A549 (cell line): ENCODE results near the gene RAD51B. TPM values are rescaled to one million over a fixed set of nuclear protein-coding genes. Genes with fewer than 3 reads are reported as not detected.

Source experiments
- ATAC-seq, 2 experiments: fragments of 200-7000 bp in 1 of 2; fragments of >200 bp in 1 of 2; cut with Nextera tagmentation in 1 of 2; cut with Tn5 transposase in 1 of 2; 3 replicates each; pipeline versions ENCODE4 v1.8.0 to v1.9.1; 2018 to 2020; ENCODE audit warnings: mild to moderate bottlenecking in 1 of 2, moderate library complexity in 1 of 2
- CTCF ChIA-PET: fragments of 300-600 bp; sonication (Branson Sonifier 250); formaldehyde crosslinking; extraction: SDS; loops from one replicate; lab custom pipeline; 2021; ENCODE audit warnings: antibody characterized with exemption, inconsistent platforms; lab: Yijun Ruan, JAX
- POLR2A ChIA-PET: fragments of 350-600 bp; formaldehyde crosslinking; extraction: SDS; loops from one replicate; lab custom pipeline; 2021; ENCODE audit warnings: antibody characterized with exemption, inconsistent platforms; lab: Yijun Ruan, JAX
- DNase-seq, 2 experiments: peaks; one replicate each; pipeline versions ENCODE4 v3.0.0 to v3.0.0-alpha.2; 2011 to 2016; ENCODE audit warnings: low read depth in 1 of 2, low spot score in 1 of 2
- FAIRE-seq: peaks from 2 replicates; lab custom pipeline; 2011; peaks lifted over from hg19 to GRCh38; lab: Jason Lieb, UNC
- H3K27ac ChIP-seq, 2 experiments: fragments of >200 bp; sonication (Bioruptor Twin); formaldehyde crosslinking; 3 replicates each; pipeline ENCODE4 v1.5.1; 2016 to 2017
- H3K4me1 ChIP-seq: fragments of >200 bp; sonication (Bioruptor Twin); formaldehyde crosslinking; 3 replicates; pipeline ENCODE4 v1.6.1; 2016
- H3K4me2 ChIP-seq: fragments of >200 bp; sonication (Bioruptor Twin); formaldehyde crosslinking; 3 replicates; pipeline ENCODE4 v1.6.1; 2016
- H3K4me3 ChIP-seq: fragments of >200 bp; sonication (Bioruptor Twin); formaldehyde crosslinking; 3 replicates; pipeline ENCODE4 v1.5.1; 2016
- H3K9me3 ChIP-seq: fragments of >200 bp; sonication (Bioruptor Twin); formaldehyde crosslinking; 3 replicates; pipeline ENCODE4 v1.6.1; 2016
- CBX8 ChIP-seq: fragments of 200-600 bp; sonication (generic); IDR thresholded peaks from 2 replicates; pipeline ENCODE4 v1.6.1; 2016
- CTCF ChIP-seq: fragments of >200 bp; sonication (Bioruptor Twin); formaldehyde crosslinking; IDR thresholded peaks from 3 replicates; pipeline ENCODE4 v1.5.1; 2016
- EHF ChIP-seq: fragments of 250-450 bp; sonication (Bioruptor Pico); IDR thresholded peaks from 2 replicates; pipeline ENCODE4 v1.5.0; 2020; ENCODE audit warnings: mild to moderate bottlenecking
- EP300 ChIP-seq, 2 experiments: fragments of >200 bp; sonication (Bioruptor Twin); formaldehyde crosslinking; IDR thresholded peaks; 2 replicates in 1 of 2; 3 replicates in 1 of 2; pipeline ENCODE4 v1.6.1; 2016 to 2017
- FOSL2 ChIP-seq, 2 experiments: fragments of 450-650 bp in 1 of 2; fragments of >200 bp in 1 of 2; sonication (Bioruptor Twin) in 1 of 2; formaldehyde crosslinking; IDR thresholded peaks; 2 replicates each; pipeline versions ENCODE4 v1.5.0 to v1.6.1; 2016 to 2020; ENCODE audit warnings: mild to moderate bottlenecking in 1 of 2, moderate library complexity in 1 of 2
- HDAC2 ChIP-seq: fragments of 200-600 bp; sonication (generic); IDR thresholded peaks from 2 replicates; pipeline ENCODE4 v1.6.1; 2016
- HOXA7 ChIP-seq: fragments of 250-450 bp; sonication (Bioruptor Pico); IDR thresholded peaks from 2 replicates; pipeline ENCODE4 v1.5.0; 2020; ENCODE audit warnings: mild to moderate bottlenecking, moderate library complexity
- JUN ChIP-seq, 2 experiments: fragments of >200 bp; sonication (Bioruptor Twin); formaldehyde crosslinking; IDR thresholded peaks; 2 replicates in 1 of 2; 3 replicates in 1 of 2; pipeline ENCODE4 v1.6.1; 2016 to 2017
- MAFK ChIP-seq: fragments of 450-650 bp; IDR thresholded peaks from 2 replicates; pipeline ENCODE4 v1.6.1; 2014; ENCODE audit not compliant: partially characterized antibody
- MYC ChIP-seq: IDR thresholded peaks from 2 replicates; pipeline ENCODE4 v1.6.1; 2012; ENCODE audit warnings: mild to moderate bottlenecking, inconsistent platforms, low read length, improper control_type of control experiment, borderline replicate concordance
- PBX3 ChIP-seq: IDR thresholded peaks from 2 replicates; pipeline ENCODE4 v1.6.1; 2012
- RCOR1 ChIP-seq: fragments of 150-350 bp; IDR thresholded peaks from 2 replicates; pipeline ENCODE4 v1.6.1; 2014; ENCODE audit warnings: antibody characterized with exemption, low read length, low read depth
- RFX5 ChIP-seq: fragments of 450-650 bp; IDR thresholded peaks from 2 replicates; pipeline ENCODE4 v1.7.1; 2014; ENCODE audit warnings: antibody characterized with exemption, mild to moderate bottlenecking, moderate library complexity
- RNF2 ChIP-seq: fragments of 200-600 bp; sonication (generic); IDR thresholded peaks from 2 replicates; pipeline ENCODE4 v1.6.1; 2016; ENCODE audit warnings: low read depth, mild to moderate bottlenecking, antibody characterized with exemption, moderate library complexity, borderline replicate concordance
- ZNF302 ChIP-seq: fragments of 250-450 bp; sonication (Bioruptor Pico); IDR thresholded peaks from 2 replicates; pipeline ENCODE4 v1.9.0; 2021; ENCODE audit warnings: inconsistent platforms, mild to moderate bottlenecking, moderate library complexity
- WGBS: methylation state at CpG from one replicate; pipeline ENCODE4 v1.1.6; 2017; ENCODE audit errors: missing lambda C conversion rate; 5-methylcytosine and 5-hydroxymethylcytosine counted together
- polyA plus RNA-seq, 4 experiments: library from polyadenylated mRNA; depleted of rRNA in 3 of 4; stranded (reverse); fragments of >200 nt; fragmentation: RNase III in 1 of 4; extraction: RNeasy Plus Mini Kit Qiagen cat#74134 plus additional on column Dnase treatment in 1 of 4; gene quantifications; 2 replicates in 3 of 4; 3 replicates in 1 of 4; pipeline ENCODE4 v1.2.3, GENCODE V29; 2011 to 2017
- TF ChIP-seq, protein P1 (sequence below): fragments of 450-650 bp; IDR thresholded peaks from 2 replicates; pipeline ENCODE4 v1.6.1; 2014; ENCODE audit warnings: antibody characterized with exemption

RAD51B gene
- polyA plus RNA-seq, 2 of the 4 experiments (the other 2 are of a cell fraction): 7.2 to 10.8 TPM

DNA sequence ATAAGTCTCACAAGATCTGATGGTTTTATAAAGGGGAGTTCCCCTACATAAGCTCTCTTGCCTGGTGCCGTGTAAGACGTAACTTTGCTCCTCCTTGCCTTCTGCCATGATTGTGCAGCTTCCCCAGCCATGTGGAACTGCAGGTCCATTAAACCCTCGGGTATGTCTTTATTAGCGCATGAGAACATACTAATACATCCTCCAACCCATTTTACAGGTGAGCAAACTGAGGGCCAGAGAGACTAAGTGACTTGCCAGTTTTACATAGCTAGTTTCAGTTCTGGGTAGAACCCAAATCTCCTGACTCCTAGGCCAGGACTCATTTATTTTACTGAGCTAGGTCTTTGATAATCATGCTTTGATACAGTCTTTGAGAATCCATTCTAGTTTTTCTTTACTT lies 406.9 kb downstream of the RAD51B start:
- ATAC-seq: no peak
- 92% methylated on average over 4 of the region's 4 CpGs for WGBS
- Histone ChIP-seq H3K27ac (0 out of 6 replicates have a peak overlapping the region, but pooled peaks of 1 of the 2 experiments have one; percentile 4), H3K4me3 (no peak overlapping the region), H3K9me3 (peaks cover 37% of the 10 kb centered on the region), H3K4me1 (peaks cover 17% of the 10 kb centered on the region), H3K4me2 (no peak overlapping the region)
- ChIA-PET CTCF (interaction anchor here (0.7 kb wide), 1 partner anchor 590 kb away, joined by 3 read pairs; no protein-coding TSS in a partner anchor), POLR2A (no interaction called here)
- no peak for DNase-seq
- FAIRE-seq: no peak
- TF ChIP-seq EHF (CRISPR knock-in tag) (no peak), RNF2 (no peak), CTCF (no peak), RFX5 (no peak), FOSL2 (IDR thresholded peaks at IDR 0.05) (no peak), FOSL2 (CRISPR knock-in tag; IDR thresholded peaks at IDR 0.05) (no peak), MAFK (no peak)

DNA sequence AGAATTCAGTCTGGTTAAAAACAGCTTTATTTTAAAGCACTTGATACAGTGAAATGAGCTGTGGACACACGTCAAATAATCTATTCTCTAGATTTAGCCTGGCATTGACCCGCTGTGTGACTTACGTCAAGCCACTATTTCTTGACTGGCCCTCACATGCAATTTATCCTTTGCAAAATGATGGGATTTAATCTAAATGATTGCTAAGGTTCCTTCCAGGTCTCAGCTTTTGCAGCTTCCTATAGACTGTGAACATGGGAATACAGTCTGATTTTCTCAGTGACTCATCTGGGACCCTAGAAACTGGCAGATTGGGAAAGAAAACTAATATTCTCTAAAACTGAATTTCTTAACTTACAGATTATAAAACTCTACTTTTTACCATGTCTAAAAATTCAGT lies 409.1 kb downstream of the RAD51B start:
- DNase-seq (no peak), FAIRE-seq (no peak), ATAC-seq (no peak)
- POLR2A ChIA-PET: no interaction called here
- no peak overlapping the region for H3K4me3 ChIP-seq
- H3K4me1 ChIP-seq: peaks cover 37% of the 10 kb centered on the region
- peaks cover 37% of the 10 kb centered on the region for H3K9me3 ChIP-seq
- CTCF ChIA-PET: interaction anchor here (0.6 to 1.7 kb wide), 8 partner anchors 10 to 588 kb away, joined by 3 to 5 read pairs (median 4); no protein-coding TSS in a partner anchor
- 97% methylated on average over 3 of the region's 3 CpGs for WGBS
- no peak for TF ChIP-seq CBX8
- TF ChIP-seq RFX5: no peak
- no peak for TF ChIP-seq EP300 (IDR thresholded peaks at IDR 0.05)
- no peak for TF ChIP-seq MYC
- no peak overlapping the region for H3K4me2 ChIP-seq
- H3K27ac ChIP-seq: peak overlapping the region in 1 of 2 experiments; percentile 95; a peak in 2 of 6 replicates

DNA sequence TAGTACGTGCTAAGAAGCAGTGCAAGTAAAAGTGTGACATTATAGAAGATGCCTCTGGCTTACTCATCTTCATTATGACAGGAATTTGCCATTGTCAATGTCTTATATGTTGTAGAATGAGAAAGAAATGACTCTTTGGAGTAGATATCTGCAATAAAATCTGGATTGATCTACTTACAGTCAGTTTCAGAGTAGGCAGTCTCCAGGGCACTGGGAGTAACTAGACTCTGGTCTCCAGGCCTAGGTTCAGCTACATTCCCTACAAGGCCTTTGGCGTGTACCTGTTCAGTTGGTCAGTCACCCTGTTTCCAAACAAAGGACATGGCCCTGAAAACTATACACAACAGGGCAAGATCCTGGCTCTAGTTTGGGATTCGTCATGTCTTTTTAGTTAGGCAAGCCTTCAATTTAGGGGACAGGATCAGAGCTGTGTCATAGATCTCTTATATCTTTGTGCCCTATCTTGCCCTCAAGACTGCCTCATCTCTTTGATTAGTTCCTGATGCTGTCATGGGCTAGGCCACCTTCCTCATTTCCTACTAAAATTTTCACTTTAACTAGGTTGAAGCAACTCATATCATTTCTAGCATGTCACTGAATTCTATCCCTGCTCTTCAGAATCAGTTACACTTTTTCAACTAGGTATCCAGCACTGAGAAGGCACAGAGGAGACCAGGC lies 410.0 kb downstream of the RAD51B start:
- no peak overlapping the region for H3K4me2 ChIP-seq
- POLR2A ChIA-PET: interaction anchor here (0.9 kb wide), 1 partner anchor 89 kb away, joined by 3 read pairs; no protein-coding TSS in a partner anchor
- FAIRE-seq (no peak), DNase-seq (no peak), ATAC-seq (no peak)
- peaks cover 46% of the 10 kb centered on the region for H3K4me1 ChIP-seq
- WGBS: 91% methylated on average over 3 of the region's 3 CpGs
- CTCF ChIA-PET: interaction anchor here (1.0 to 1.7 kb wide), 5 partner anchors 26 to 587 kb away, joined by 3 to 4 read pairs (median 3); no protein-coding TSS in a partner anchor
- TF ChIP-seq JUN (IDR thresholded peaks at IDR 0.05) (no peak), MAFK (no peak), PBX3 (no peak), HOXA7 (CRISPR knock-in tag) (no peak), FOSL2 (IDR thresholded peaks at IDR 0.05) (no peak), FOSL2 (CRISPR knock-in tag; IDR thresholded peaks at IDR 0.05) (no peak), RCOR1 (no peak), HDAC2 (no peak), ZNF302 (no peak), CTCF (no peak), RNF2 (no peak)
- TF ChIP-seq, protein P1, sequence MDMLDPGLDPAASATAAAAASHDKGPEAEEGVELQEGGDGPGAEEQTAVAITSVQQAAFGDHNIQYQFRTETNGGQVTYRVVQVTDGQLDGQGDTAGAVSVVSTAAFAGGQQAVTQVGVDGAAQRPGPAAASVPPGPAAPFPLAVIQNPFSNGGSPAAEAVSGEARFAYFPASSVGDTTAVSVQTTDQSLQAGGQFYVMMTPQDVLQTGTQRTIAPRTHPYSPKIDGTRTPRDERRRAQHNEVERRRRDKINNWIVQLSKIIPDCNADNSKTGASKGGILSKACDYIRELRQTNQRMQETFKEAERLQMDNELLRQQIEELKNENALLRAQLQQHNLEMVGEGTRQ: no peak
- peaks cover 37% of the 10 kb centered on the region for H3K9me3 ChIP-seq
- H3K27ac ChIP-seq: peak overlapping the region; percentile 95 to 96
- H3K4me3 ChIP-seq: no peak overlapping the region
